ENCODE data around the gene FZD4. TPM values are rescaled to one million over a fixed set of nuclear protein-coding genes. Genes with fewer than 3 reads are reported as not detected.
"Not testable (repeated sequence)": the region's sequence is repeated elsewhere in the genome, so short reads cannot be mapped to it uniquely, and the experiment has no call there.

FZD4 gene
- polyA plus RNA-seq, 3 donors, result 14.9 to 87.5 (median 36.3) TPM

DNA sequence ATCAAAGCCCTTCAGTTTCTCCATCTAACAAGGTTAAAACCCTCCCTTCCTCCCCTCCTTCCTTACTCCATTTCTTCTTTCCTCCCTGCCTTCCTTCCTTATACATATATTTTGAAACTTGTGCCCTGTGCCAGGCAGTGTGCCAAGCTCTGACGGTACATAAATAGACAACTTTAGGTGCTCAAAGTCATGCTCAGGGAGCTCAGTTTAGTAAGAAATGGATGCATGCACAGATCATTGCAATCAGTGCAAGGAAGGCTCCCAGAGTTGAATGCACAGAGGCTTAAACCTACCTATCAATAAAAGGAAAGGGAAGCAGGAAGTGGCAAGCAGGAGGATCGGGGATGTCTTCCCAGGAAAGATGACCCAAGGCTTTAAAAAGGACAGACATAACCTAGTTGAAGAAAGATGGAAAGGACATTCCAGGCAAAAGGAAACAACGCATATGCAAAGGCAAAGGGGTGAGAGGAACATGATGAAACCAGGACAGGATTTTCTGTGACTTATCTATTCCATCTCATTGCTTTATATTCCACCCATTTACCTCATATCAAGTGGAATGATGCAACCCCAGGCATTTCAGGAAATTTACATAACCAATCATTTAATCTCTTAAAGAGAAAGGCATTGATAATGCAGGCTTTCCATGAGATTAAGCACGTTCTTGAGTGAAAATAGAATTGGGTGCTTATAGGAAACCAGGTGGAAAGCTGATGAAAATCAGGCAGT, 13.2 kb downstream of the FZD4 start:
- H3K27ac ChIP-seq (ENCODE audit: low read depth, low read length), result no peak overlapping the region
- 43 to 61% (median 52%) methylated on average over 4 of the region's 4 CpGs for WGBS, 3 donors

DNA sequence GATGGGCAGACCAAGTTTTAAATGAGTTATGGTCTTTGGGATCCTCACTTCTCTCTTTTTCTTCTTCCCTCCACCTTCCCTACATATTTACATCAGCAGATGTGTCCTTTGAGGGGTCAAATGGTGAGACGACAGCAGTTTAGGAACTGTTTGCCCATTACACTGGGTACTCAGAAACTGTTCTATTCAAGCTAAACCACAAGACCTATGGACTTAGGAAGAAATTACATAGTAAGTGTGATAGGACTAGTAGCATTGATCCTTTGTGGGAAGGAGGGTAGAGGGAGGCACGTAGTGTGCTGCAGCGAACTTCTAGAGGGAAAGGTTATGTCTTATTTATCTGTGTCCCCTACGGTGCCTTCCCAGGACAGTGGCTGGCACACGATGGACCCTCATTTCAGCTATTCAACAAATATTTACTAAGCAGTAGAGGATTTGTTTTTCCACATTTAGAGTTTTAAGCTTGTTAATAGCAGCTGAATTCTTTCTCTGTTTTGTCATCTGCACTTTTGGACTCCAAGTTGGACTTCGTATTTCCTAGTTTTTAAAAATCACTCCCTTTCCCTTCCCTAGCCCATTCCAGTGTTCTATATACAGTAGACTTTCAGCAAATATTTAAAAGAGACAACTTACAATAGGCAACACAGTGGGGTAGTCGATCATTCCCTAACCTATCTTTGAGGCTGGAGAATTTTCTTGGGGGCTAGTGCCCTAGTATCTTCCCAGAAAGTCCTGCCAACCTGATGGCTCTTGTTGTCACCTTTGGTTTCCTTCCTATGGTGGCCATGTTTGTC, 13.9 kb downstream of the FZD4 start:
- WGBS, 3 donors, result 46 to 58% (median 54%) methylated on average over 7 of the region's 7 CpGs
- H3K27ac ChIP-seq (ENCODE audit: low read depth, low read length), result no peak overlapping the region

DNA sequence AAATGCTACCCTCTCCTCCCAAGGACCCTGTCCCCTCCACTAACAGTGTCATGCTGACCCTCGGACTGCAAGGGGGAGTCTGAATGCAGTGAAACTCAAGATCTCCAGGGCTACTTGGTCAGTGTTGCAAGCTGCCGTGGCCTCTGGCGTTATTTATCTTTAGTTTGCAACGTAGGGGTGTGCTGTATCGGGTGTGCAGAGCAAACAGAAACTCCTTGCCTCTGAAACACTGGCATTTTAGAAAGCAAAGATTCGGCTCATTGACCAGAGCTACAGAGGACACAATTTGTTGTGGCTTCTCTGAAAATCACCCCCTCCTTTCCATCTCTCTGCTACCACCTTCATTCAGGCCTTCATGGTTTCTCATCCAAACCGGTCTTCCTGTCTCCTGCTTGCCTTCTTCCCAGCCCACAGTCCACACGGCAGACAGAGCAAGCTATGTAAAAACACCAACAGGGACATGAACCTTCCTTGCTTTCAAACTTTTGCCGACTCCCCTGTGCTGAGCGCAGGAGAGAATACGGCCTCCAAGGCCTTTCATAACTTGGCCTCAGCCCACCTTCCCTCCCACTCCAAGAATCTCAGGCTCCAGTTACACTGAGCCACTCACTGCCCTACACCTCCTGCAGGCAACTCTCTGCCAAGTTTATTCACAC, 14.9 kb downstream of the FZD4 start:
- H3K27ac ChIP-seq (ENCODE audit: low read depth, low read length), result no peak overlapping the region
- 17 to 35% (median 34%) methylated on average over 11 of the region's 11 CpGs for WGBS, 3 donors

DNA sequence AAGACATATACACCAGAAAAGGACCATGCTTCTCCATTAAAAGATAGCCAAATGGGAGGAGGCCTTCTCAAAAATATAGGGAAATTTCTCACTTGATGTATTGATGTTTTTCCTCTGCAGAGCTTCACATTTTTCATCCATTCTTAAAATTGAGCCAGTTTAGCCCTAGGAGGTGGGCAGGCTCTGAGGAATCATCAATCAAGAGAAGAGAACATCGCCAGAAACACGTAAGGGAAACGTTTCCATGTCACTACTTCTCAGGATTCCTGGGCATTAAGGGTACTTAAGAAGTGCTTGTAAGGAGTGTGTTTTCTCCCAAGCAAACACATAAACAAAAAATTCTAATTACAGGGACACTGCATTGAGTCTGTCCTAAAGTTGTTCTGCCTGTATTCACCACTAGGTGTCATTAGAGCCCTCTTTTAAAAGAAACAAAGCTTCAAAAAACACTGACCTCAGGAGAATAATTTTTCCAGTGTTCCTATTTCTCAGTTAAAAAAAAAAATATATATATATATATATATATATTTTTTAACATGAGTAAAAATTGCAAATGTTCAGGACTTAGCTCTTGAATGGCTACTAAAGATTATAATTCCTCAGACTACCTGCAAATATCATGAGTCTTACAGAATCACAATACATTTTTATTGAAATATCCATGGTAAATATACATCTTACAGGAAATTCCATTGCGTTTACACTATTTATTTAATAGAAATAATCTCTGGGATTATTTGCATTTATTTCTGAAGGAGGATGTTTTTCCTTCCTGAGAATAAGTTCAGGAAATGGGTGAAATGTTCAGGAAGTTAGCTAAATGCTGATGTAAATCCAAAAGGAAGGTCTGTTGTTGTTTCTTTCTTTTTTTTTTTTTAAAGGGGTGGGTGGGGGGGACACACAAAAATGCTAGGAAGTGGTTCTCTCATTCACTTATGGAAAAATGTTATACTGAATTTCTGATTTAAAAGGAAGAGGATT, 16.0 kb downstream of the FZD4 start:
- H3K27ac ChIP-seq (ENCODE audit: low read depth, low read length), result no peak overlapping the region
- 10 to 15% (median 12%) methylated on average over 4 of the region's 4 CpGs for WGBS, 3 donors

DNA sequence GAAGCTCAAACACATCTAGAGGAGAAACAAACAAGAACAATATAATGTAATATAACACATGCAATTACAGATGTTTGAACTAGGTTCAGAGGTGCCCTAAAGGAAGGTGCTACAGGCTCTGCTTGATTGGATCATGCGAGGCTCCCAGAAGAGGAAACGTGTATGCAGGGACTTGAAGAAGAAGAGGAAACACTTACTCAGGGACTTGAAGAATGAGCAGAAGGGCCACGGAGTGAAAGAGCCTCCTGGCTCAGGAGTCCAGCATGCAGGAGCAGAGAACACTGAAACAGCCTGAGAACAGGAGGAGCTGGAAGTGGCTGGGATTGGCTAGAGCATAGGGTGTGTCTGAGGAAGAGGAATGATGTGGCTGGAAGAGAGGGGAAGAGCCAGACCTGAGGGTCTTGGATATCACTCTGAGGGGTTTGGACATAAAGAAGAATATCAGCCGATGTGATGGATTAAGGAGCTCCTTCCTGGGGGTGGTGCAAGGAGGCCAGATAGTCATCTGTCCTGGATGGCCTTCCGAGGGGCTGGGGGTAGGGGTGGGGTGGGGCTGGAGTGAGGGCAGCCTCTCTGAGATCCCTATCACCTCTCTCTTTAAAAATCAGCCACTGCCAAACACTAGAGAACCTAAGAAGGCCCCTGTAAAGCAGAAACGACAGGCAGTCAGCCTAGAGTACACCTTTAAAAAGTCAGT, 16.8 kb downstream of the FZD4 start:
- H3K27ac ChIP-seq (ENCODE audit: low read depth, low read length), result no peak overlapping the region
- WGBS, 3 donors, result 30 to 55% (median 41%) methylated on average over 6 of the region's 6 CpGs

DNA sequence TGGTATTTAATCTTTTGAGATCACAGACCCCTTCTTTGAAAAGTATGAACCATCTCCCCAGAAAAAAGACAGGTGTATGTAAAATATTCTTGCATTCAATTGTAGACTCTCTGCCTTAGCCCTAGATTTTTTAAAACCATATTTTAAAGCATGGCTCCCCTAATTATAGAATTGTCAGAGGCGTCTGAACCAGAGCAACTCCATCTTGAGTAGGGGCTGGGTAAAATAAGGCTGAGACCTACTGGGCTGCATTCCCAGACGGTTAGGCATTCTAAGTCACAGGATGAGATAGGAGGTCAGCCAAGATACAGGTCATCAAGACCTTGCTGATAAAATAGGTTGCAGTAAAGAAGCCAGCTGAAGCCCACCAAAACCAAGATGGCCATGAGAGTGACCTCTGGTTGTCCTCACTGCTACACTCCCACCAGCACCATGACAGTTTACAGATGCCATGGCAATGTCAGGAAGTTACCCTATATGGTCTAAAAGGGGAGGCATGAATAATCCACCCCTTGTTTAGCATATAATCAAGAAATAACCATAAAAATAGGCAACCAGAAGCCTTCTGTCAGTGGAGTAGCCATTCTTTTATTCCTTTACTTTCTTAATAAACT, 17.9 kb downstream of the FZD4 start:
- H3K27ac ChIP-seq (ENCODE audit: low read depth, low read length), result not testable (repeated sequence)
- 63 to 75% (median 66%) methylated on average over 2 of the region's 2 CpGs for WGBS, 3 donors

DNA sequence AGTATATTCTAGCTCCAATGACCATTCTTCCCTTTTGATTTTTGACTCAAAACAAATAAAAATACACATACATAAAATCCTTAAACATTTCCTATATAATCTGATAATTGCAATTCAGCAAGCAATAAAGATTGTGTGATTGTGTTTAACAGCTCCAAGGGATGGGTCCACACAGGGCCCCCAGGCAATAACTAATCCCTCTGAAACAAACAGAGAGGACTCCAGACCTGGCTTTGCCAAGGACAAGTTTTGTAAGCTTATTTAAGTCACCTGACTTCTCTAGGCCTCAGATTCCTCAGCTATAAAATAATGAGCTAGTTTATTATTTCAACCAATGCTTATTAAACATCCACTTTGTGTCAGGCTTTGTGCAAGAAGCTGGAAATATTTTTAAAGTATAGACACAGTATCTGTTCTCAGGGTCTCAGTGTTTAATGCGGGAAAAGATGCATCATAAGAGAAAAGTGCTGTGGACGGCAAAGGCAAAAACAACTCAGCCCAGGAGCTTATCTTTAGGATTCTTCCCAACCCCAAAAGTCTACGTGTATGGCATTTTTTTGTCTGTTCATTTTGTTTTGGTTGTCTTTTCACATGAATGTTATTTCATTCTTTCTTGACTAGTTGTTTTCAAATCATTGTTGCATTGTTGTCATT, 20.1 kb downstream of the FZD4 start:
- 43 to 79% (median 65%) methylated on average over 3 of the region's 3 CpGs for WGBS, 3 donors
- H3K27ac ChIP-seq (ENCODE audit: low read depth, low read length), result no peak overlapping the region

DNA sequence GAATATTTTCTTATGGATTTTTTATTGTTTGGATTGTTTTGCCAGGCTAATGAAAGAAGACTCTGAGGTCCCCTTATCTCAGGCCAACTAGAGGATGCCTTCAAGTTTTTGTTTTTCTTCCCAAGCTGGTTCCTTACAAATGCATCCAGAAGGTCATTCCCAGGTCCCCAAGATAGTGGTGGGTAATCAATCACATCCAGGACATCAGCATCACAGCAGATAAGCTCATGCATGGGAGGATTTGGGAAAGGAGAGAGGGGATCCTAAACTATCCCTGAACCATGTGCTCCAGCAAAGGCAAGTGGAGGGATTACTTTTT, 20.7 kb downstream of the FZD4 start:
- no peak overlapping the region for H3K27ac ChIP-seq (ENCODE audit: low read depth, low read length)

DNA sequence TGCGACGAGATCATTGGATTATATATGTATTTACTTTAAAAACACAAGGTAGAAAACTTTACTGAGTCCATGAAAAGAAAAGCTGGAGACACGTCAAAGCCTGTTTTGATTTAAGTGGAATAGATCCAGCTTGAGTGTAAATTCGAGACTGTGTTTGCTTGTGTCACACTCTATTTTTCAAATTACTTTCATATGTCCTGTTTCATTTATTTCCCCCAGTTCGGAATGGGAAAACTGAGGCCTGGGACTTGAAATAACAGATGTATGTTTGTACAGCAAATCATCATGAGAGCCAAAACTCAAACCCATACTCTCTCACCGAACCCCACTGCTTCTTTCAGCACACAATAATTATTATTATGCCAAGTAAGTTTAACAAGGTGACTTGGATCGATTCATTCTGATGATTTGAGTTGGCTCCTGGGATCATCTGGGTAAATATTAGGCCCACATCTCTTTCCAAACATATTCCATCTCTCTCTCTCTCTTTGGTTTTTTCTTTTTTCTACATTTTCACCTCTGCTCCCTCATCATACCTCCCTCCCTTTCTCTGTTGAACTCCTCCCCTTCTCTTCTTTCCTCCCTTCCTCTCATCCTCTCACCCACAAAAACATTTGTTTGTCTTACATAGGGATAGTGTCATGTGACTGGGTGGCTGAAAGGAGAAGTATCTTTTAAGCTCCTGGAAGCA, 21.2 kb downstream of the FZD4 start:
- H3K27ac ChIP-seq (ENCODE audit: low read depth, low read length), result no peak overlapping the region
- WGBS, 3 donors, result 51 to 73% (median 72%) methylated on average over 7 of the region's 7 CpGs

DNA sequence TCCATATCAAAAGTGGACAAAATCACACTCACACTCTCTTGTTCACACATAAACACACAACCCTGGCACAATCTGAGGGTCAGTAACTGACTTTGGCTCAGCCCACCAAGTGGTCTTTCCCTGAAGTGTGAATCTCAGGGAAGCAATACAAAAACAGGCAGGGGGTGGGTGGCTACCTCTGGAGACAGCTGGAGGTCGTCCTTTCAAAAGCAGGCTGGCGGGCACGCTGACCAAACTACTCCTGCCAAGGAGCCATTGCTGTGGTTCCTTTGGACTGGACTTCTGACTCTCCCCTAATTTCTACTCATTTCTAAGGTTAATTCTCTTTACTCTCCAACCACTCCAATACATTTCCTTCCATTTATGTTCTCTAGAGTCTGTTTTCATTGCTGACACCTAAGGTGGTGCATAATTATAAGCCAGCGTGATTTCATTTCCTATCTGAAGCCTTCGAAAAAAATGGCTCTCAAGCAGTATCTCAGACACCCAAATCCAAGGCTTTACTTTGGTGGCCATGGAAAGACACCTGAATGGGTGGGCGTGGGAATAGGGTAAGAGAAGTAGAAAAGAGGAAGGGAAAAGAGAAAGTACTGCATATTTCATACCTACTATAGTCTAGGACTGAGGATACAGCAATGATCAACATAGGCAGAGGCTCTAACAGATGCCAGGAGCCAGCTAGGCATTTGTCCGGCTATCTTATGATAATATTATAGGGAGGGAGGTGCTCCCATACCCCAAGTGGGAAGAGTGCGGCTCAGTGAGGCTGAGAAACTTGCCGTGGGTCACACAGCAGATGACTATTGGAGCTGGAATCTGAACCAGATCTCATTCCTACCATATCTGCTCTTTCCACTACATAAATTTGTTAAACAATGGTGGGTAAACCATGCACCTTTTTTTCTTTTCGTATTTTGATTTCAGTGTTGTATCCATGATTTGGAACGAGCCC, 22.0 kb downstream of the FZD4 start:
- WGBS, 3 donors, result 77 to 87% (median 85%) methylated on average over 11 of the region's 11 CpGs
- no peak overlapping the region for H3K27ac ChIP-seq (ENCODE audit: low read depth, low read length)

DNA sequence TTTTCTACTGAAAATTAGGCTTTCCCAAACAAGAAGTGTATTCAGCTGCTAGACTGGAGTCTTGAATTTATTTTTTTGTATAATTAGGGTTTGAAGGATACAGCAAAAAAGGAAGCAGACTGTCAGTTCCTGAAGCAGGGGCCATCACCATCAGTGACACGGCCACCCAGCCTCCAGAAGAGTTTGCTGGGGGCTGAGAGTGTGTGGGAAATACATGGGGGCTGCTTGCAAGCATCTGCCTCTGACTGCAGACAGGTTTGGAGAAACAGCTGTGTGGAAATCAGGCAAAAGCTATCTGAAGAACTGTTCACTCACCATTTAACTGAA, 23.0 kb downstream of the FZD4 start:
- no peak overlapping the region for H3K27ac ChIP-seq (ENCODE audit: low read depth, low read length)
- WGBS, 3 donors, result 12 to 86% (median 14%) methylated on average over 1 of the region's 1 CpG

DNA sequence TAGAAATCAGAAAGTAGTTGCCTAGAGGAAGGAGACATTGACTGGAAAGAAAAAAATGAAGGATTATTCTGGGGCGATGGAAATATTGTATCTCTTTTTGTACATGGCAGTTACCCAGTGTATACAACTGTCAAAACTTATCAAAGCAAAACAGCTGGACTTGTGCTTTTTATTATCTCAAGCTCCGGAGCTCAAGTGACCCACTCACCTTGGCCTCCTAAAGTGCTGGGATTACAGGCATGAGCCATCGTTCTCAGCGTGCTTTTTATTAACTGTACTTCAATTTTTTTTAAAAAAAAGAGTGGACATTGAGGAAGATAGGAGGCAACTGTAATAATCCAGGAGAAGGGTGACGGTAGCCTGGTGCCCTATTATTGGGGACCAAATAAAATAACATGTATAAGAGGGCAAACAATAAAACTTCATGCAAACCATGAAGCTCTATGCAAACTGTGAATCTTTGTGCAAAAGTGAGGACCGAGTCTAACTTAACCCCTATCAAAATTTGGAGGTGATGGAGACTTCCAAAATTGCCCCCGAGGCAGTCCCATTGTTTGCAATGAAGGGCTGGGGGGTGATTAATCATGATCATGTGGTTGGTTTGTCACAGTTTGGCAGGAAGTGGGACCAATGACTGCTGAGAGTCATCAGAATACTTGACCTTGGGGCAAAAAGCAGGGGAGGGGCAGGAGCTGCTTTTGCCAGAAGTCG, 23.5 kb downstream of the FZD4 start:
- no peak overlapping the region for H3K27ac ChIP-seq (ENCODE audit: low read depth, low read length)
- WGBS, 3 donors, result 28 to 51% (median 49%) methylated on average over 8 of the region's 8 CpGs

DNA sequence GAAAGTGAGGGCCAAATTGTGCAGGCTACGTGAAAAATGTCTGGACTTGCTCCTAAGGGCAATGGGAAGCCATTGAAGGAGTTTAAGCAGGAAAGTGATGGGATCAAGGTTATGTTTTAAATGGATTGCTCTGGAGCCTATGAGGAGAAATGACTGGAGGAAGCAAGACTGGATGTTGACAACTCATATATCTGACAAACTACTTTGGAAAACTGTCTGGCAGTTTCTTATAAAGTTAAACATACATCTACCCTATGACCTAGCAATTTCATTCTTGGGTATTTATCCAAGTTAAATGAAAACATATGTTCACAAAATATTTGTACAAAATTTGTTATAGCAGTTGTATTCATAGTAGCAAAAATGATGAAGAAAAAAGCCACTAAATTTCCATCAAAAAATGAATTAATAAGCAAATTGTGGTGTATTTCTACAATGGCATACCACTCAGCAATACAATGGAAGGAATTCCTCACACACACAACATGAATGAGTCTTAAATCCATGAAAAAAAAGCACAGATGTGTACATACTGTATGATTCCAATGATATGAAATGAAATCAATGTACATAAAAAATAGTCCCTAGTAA, 24.1 kb downstream of the FZD4 start:
- WGBS, 3 donors, result 65 to 92% (median 72%) methylated on average over 1 of the region's 1 CpG
- no peak overlapping the region for H3K27ac ChIP-seq (ENCODE audit: low read depth, low read length)

DNA sequence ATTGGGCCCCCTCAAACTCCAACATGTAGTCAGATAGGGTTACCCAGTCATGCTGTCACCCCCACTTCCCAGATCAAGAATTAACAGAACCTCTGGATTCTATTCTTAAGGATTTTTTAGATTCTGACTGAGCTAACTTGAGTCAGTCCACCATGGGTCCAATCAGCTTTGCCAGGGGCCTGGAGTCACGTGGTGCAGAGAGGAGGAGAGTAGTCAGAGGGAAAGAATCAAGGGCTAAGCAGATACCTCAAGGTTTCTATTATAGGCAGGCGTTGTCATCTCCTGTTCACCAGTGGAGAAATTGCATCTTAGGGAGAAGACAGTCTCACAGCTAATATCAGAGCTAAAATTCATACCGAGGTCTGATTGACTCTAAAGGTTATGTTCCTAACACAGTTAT, 28.2 kb downstream of the FZD4 start:
- no peak overlapping the region for H3K27ac ChIP-seq (ENCODE audit: low read depth, low read length)
- 74 to 85% (median 85%) methylated on average over 3 of the region's 3 CpGs for WGBS, 3 donors

All from adipose tissue (tissue), 3 donors.